NCI-H146 (cell line): ENCODE results near the gene CAD.
A peak's percentile ranks its signal among the peaks of the same experiment; 100 is the strongest.

Experiments used
- DNase-seq: peaks from one replicate; lab custom pipeline; 2025; lab: John Stamatoyannopoulos, UW

CAD gene

DNA sequence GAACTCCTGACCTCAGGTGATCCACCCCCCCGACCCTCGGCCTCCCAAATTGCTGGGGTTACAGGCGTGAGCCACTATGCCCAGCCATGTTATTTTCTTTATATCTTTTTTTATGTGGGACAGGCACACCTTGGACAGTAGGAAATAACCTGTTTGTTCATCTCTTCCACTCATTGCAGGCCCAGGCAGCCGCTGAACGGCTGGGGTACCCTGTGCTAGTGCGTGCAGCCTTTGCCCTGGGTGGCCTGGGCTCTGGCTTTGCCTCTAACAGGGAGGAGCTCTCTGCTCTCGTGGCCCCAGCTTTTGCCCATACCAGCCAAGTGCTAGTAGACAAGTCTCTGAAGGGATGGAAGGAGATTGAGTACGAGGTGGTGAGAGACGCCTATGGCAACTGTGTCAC lies 8.4 kb downstream of the CAD start:
- DNase-seq = no peak

DNA sequence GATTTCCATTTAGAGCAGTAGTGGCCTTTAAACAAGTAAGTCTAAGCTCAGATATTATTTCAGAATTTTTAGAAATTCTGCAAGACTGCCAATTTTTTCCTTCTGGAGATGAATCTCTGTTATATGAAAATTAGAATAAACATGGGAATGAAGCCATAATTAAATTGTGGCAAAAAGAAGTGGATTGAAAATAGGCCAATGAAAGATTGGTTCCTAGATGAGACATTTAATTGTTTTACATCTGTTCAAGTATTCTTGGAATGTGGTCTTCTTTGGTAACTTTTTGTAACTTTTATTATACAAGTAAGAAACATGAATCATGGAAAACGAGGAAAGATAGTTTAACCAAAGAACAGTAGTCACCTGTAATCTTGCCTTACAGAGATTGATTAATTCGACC lies 10.3 kb downstream of the CAD start:
- DNase-seq = no peak

DNA sequence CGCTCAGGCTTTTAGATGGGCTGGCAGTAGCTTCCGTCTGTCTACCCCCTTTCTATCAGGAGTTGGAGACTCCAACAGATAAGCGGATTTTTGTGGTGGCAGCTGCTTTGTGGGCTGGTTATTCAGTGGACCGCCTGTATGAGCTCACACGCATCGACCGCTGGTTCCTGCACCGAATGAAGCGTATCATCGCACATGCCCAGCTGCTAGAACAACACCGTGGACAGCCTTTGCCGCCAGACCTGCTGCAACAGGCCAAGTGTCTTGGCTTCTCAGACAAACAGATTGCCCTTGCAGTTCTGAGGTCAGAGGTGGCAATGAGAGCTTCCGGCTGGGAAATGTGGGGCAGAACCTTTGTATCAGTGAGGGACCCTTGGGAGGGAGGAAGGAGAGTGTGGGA lies 14.8 kb downstream of the CAD start:
- no peak for DNase-seq

DNA sequence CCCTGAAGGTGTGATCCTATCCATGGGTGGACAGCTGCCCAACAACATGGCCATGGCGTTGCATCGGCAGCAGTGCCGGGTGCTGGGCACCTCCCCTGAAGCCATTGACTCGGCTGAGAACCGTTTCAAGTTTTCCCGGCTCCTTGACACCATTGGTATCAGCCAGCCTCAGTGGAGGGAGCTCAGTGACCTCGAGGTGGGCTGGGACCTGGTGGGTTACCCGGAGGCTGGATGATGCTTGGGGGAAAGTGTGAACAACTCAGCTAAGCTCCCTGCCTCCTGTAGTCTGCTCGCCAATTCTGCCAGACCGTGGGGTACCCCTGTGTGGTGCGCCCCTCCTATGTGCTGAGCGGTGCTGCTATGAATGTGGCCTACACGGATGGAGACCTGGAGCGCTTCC lies 16.2 kb downstream of the CAD start:
- no peak for DNase-seq

DNA sequence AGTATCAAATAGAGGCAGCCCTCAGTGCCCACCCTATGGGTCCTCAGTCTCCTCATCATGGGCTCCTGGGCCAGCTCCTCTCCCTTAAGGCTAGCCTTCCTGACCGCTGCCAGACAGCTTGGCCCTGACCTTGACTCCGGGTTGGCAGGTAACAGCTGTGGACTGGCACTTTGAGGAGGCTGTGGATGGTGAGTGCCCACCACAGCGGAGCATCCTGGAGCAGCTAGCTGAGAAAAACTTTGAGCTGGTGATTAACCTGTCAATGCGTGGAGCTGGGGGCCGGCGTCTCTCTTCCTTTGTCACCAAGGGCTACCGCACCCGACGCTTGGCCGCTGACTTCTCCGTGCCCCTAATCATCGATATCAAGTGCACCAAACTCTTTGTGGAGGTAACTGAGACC lies 19.0 kb downstream of the CAD start:
- no peak for DNase-seq

DNA sequence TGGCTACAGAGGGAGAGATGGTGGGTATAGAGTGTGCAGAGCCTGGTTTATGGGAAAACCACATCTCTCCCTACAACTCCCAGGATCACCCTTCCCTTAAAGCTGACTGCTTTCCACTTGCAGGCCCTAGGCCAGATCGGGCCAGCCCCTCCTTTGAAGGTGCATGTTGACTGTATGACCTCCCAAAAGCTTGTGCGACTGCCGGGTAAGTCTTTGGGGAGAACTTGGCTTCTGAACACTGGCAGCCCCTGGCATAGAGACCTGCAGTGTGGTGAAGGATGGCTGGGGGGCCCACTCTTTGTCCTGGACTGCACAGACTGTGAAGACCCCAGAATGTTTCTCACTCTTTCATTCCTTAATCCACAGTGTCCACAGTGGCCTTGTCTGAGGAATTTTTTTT lies 19.5 kb downstream of the CAD start:
- no peak for DNase-seq

DNA sequence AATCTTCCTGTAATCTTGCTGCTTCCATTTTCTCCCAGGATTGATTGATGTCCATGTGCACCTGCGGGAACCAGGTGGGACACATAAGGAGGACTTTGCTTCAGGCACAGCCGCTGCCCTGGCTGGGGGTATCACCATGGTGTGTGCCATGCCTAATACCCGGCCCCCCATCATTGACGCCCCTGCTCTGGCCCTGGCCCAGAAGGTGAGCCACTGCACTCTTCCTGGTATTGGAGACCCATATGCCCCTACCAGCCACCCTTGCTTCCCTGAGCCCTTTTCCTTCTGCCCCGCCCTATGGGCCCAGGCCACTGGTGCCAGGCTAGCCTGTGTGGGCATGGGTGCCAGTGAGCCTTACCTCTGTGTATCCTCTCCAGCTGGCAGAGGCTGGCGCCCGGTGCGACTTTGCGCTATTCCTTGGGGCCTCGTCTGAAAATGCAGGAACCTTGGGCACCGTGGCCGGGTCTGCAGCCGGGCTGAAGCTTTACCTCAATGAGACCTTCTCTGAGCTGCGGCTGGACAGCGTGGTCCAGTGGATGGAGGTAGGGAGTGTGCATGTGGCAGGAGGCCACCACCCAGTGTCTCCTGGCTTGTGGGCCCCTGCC lies 20.3 kb downstream of the CAD start:
- no peak for DNase-seq

DNA sequence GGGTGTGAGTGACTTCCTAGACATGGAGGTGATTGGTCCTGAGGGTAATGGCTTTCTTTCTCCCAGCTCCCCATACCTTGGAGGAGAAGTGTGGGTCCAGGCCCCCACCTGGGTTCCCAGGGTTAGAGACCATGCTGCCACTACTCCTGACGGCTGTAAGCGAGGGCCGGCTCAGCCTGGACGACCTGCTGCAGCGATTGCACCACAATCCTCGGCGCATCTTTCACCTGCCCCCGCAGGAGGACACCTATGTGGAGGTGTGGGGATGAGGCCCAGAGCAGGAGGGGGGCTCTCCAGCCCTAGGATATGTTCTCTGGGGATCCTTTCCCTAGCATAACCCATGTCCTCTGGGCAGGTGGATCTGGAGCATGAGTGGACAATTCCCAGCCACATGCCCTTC lies 21.8 kb downstream of the CAD start:
- DNase-seq = no peak

DNA sequence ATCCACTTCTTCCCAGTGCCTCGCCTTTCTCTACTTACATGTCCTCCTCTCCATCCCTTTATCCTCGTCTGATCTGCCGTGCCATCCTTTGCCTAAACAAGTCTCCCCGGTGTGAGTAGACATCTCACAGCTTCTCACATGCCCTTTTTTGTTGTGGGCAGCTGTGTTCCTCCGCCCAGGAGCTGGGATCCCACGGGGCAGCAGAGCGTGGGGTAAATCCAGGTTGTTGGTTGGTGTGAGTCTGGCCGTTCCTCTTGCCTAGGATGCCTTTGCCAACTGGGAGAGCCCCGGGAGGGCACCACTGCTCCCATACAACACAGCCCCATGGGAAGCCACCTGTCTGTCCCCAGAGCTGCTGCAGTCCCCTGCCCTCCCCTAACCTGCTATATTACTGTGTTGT lies 23.2 kb downstream of the CAD start:
- no peak for DNase-seq

DNA sequence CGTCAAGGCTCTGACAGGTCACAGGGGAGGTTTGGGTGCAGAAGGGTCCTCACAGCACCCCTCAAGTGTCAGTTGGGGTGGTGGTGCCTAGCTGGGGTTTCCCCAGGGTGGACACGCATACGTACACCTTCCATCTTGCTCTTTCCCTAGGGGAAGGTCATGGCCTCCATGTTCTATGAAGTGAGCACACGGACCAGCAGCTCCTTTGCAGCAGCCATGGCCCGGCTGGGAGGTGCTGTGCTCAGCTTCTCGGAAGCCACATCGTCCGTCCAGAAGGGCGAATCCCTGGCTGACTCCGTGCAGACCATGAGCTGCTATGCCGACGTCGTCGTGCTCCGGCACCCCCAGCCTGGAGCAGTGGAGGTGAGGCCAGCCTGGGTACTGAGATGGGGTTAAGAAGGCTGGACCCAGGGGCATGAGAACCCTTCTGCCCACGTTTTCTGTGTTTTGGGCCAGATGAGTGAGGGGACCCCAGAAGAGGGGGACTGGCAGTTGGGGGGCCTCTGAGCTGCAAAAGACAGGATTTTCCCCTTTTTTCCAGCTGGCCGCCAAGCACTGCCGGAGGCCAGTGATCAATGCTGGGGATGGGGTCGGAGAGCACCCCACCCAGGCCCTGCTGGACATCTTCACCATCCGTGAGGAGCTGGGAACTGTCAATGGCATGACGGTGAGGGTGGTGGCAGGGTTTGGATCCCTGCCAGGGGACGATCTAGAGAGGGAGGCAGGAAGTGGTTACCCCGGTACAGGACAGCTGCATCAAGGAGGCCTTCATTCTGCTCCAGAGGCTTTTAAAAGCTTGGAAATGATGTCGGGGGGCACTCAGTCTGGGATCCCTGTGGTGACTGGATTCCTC lies 24.8 kb downstream of the CAD start:
- DNase-seq = no peak

DNA sequence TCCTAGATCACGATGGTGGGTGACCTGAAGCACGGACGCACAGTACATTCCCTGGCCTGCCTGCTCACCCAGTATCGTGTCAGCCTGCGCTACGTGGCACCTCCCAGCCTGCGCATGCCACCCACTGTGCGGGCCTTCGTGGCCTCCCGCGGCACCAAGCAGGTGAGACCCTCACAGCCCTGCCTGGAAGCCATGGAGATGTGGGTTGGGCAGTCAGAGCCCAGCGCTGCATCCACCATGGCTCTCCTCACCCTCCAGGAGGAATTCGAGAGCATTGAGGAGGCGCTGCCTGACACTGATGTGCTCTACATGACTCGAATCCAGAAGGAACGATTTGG lies 25.4 kb downstream of the CAD start:
- DNase-seq = no peak

DNA sequence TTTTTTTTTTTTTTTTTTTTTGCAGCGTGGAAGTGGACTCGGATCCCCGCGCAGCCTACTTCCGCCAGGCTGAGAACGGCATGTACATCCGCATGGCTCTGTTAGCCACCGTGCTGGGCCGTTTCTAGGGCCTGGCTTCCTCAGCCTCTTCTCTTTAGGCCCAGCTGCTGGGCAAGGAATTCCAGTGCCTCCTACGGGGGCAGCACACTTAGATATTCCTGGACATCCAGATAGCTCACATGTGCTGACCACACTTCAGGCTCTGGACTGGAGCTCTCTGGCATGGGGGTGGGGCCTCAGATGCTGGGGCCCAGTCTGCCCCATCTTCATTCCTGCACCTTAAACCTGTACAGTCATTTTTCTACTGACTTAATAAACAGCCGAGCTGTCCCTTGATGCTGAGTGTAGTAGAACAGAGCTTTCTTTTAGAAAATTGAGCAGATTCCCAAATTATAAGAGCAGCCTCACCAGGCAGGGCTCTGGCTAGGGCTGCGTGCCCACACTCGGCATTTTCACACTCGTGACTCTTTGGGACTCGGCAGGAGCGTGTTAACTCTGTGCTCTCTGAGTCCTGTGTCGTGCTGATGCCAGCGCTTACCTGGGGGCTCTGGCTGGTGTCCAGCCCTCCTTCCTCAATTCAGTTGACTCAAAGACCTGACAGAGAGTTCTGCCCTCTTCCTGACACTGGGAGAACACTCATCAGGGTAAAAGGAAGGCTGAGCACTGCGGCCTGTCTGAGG lies 26.4 kb downstream of the CAD start:
- no peak for DNase-seq

DNA sequence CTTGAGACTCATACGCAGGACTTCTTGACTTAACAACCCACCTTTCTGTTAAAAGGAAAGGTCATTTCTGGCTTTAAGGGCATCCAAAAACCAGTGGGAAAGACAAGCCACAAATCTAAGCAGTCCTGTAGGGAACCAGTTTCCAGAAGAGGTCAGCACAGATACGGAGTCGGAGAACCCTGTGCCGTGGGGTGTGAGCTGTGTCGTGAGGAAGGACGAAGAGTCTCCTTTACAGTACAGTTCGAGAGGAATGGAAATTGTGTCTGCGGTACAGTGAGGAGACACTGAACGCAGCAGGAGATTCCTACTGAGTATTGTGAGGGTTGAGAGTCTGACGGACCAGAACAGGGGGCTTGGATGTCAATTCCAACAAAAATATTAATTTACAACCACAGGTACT lies 27.9 kb downstream of the CAD start:
- no peak for DNase-seq

DNA sequence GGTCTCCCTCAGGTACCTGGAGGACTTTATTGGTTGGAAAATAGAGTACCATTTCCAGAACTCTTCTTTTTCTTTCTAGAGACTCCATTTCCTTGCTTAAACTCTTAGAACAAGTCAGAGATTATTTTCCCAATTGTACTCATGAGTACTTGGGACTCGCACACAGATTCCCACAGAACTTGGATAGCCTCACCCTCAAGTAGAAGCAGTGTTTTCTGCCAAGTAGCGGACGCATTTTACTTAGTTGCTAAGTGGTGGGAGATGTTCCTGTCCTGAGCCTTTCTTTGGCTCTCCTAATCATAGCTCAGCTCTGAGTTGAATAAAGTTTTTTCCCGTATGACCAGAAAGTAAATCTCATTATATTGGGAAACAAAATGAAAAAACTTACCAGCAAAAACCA lies 28.5 kb downstream of the CAD start:
- DNase-seq = no peak

DNA sequence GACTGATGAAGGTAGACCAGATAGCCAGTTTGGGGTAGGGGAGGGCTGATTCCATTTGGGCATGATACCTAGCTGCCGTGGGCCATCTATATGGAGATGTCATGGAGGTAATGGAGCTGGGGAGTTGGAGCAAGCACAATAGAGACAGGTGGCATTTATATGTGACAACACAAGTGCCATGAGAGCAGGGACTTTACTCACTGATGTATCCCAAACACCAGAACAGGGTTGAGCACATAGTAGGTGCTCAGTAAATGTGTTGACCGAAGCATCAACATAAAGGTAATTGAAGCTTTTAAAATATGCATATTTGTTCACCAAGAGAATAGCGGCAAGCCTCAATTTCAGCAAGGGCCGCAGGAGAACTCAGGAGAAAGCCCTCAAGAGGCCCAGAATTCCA lies 30.7 kb downstream of the CAD start:
- no peak for DNase-seq

DNA sequence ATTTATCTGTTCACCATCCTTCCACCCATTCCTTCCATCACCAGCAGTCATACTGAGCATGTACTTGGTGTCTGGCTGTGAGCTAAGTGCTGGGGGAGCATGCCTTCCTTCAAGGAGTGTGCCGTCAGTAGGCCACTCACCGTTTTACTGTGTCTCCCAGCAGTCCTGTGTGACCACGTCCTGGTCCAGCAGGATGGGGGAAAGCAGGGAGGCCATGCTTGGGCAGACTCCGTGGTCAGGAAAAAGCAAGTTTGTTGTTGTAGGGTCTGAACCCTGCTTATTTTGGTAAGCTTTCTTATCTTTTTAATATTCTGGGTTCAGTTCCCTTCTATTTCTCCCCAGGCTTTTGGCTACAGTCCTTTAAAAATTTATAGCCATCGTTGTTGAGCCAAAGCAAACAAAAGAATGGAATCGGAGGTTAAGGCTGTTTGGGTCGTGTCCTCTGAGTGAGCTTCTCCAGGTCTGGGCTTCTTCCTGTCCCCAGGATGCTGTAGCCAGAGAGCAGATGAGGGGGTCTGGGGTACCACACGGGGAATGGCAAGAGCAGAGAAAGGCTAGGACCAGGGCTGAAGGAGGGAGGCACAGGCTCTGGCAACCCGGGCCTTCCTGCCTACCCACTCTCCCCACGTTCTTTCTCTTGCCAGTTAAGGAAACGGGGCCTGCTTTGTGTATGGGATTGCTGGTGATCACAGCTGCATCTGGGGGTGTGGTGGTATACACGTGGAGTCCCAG lies 32.2 kb downstream of the CAD start:
- DNase-seq = no peak

DNA sequence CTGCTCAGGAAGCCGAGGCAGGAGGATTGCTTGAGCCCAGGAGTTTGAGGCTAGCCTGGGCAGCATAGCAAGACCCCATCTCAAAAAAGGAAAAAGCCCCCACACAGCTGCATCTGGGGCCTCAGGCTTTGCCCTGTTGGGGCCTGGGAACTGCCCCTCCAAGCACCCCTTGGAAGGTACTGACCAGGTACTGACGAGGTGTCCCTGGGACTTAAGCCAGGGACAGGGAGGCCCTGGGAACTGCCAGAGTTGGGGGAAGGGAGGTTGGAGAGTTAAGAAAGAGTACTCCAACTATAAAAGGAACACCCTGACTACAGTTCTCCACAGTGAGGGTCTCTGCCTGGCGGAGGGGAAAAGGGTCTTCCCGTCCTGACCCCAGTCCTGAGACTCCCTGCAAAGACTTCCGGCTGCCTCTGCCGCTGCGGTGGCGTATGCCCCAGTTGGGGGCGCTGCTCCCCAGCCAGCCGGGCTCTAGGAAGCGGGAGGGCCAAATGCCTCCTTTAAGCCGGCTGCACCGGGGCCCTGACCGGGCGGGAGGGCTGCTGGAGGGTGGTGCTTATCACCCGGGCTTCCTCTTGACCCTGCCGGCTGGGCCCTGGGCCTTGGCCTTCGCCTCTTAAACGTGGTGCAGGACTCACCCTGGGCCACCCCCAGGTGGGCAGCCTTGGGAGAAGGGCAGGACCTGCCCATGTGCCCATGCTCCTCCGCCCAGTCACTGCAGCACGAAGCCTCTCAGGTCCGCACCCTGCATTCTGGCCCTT lies 32.9 kb downstream of the CAD start:
- peak; percentile 52 for DNase-seq

DNA sequence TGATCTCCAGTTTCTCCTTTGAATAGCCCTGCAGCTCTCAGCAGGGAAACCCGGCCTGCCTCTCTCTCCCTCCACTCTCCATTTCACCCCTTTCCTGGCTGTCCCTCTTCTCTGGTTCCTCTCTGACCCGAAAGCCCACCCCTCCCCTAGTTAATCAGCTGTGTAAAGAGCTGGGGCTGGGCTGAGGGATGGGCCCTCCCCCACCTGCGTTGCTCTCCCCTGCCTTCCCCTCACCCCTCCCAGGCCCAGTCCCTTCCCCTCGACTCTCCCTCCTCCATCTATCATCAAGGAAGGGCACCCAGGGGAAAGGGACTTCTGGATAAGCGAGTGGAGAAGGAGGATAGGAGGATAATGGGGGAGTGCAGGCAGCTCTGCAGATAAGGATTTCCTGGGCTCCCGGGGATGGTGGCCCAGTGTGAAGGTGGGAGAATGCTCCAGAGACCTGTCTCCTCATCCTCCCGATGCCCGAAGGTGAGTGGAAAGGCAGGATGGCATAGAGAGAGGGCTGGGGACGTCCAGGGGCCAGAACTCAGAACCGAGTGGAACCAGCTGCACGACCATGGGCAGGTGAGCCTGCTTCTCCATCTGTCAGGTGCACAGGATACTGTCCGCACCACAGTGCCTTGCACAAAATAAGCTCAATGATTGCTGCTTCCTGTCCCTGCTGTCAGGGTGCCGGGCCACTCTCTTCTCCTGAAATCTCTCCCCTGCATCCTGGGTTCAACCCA lies 33.6 kb downstream of the CAD start:
- no peak for DNase-seq

DNA sequence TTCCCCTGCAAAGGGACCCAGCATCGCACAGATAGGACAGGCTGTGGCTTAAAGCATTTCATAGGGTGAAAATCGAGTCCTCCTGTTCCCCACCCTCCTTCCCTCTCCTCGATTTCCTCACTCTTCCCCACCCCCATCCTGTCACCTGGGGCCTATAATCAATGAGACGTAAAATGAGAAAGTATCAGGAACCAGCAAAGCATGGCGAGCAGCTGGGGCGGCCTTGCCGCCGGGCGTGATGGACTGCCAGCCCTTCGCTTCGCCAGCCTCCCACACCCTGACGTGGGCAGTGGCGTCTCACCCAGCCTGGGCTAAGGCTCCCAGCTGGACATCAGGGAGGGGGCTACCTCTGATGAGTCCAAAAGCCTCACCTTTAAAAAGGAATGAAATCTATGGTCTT lies 34.6 kb downstream of the CAD start:
- no peak for DNase-seq

DNA sequence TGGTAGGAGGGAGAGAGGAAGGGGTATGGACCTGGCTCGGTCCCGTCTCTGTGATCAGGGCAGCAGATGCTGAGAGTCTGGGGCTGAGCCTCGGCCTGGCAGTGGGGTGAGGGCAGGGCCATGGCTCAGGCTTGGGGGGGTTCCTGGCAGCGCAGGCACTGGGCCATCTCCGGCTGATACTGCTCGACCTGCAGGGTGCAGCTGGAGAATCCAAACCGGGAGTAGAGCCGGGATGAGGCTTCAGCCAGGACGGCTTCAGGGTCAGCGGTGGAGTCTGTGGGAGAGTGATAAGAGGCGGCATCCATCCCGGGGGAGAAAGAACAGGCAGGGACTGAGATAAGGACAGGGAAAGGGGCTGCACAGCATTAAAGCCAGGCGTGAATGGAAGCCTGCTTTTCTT lies 38.0 kb downstream of the CAD start:
- no peak for DNase-seq

DNA sequence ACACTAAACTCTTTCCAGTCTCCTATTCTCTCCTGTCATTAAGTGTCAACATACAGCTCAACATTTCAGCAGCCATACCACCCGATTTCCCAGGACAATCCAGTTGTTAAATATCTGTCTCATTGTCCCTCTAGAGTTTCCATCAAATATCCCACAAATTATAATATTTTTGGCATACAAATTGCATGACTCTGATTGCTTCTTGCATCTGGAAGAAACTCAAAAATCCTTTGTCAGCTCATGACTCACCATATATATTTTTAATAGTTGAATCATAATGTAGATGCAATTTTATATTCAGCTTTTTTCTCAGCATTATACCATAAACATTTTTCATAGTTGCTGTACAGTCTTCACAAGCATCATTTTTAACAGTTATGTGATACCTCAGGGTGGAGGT lies 38.5 kb downstream of the CAD start:
- DNase-seq = no peak
